Hypothalamus (tissue), 51 donors: ENCODE measurements around the gene IFT27.

ENCODE experiments used
- DNase-seq, 51 donors: peaks; one replicate each; lab custom pipeline; 2025; lab: John Stamatoyannopoulos, UW

Gene IFT27

GRCh38 chr22:36797911-36798673 is 22.2 kb upstream of the IFT27 start:
- no peak for DNase-seq

- no peak for DNase-seq
Measured at GRCh38 chr22:36797374-36797773, 21.5 kb upstream of the IFT27 start.

- no peak for DNase-seq
Measured at GRCh38 chr22:36796552-36797175, 20.7 kb upstream of the IFT27 start.

- no peak for DNase-seq
Measured at GRCh38 chr22:36795633-36796032, 19.7 kb upstream of the IFT27 start.

GRCh38 chr22:36790648-36791047 is 14.7 kb upstream of the IFT27 start:
- DNase-seq: no peak

GRCh38 chr22:36787204-36787988 is 11.5 kb upstream of the IFT27 start:
- DNase-seq: no peak

- DNase-seq: no peak
Measured at GRCh38 chr22:36783743-36784142, 7.8 kb upstream of the IFT27 start.

GRCh38 chr22:36781656-36782627 is 6.0 kb upstream of the IFT27 start:
- peak in 50 of 51 donors; percentile 10 to 87 (median 56) for DNase-seq

- no peak for DNase-seq
Measured at GRCh38 chr22:36778020-36778419, 2.1 kb upstream of the IFT27 start.

GRCh38 chr22:36776722-36777121 is 803 bp upstream of the IFT27 start:
- DNase-seq: peak in 1 of 51 donors; percentile 21

- DNase-seq: peak in 30 of 51 donors; percentile 14 to 70 (median 51)
Measured at GRCh38 chr22:36775586-36775963, 344 bp downstream of the IFT27 start.

- DNase-seq: peak in 4 of 51 donors; percentile 14 to 41 (median 16)
Measured at GRCh38 chr22:36773935-36774334, 2.0 kb downstream of the IFT27 start.

GRCh38 chr22:36772451-36772850 is 3.5 kb downstream of the IFT27 start:
- DNase-seq: no peak

- DNase-seq: no peak
Measured at GRCh38 chr22:36771356-36772063, 4.4 kb downstream of the IFT27 start.

- no peak for DNase-seq
Measured at GRCh38 chr22:36770513-36771231, 5.2 kb downstream of the IFT27 start.

- no peak for DNase-seq
Measured at GRCh38 chr22:36769541-36770512, 6.1 kb downstream of the IFT27 start.

- no peak for DNase-seq
Measured at GRCh38 chr22:36768616-36769015, 7.3 kb downstream of the IFT27 start.

- DNase-seq: no peak
Measured at GRCh38 chr22:36768141-36768540, 7.8 kb downstream of the IFT27 start.
